ENCODE results near the gene HBZ.
"Not testable (repeated sequence)": the region's sequence is repeated elsewhere in the genome, so short reads cannot be mapped to it uniquely, and the experiment has no call there.

The HBZ gene

GRCh38 chr16:153129-153521, 681 bp downstream of the HBZ start:
- not testable (repeated sequence) for H3K4me3 Mint-ChIP-seq; H3K36me3 Mint-ChIP-seq (ENCODE audit: low read depth); H3K9me3 Mint-ChIP-seq; H3K27ac Mint-ChIP-seq
- H3K27me3 Mint-ChIP-seq: peaks cover 42% of the 10 kb centered on the region
- peaks cover 10% of the 10 kb centered on the region for H3K4me1 Mint-ChIP-seq (ENCODE audit: low read depth)

- not testable (repeated sequence) for H3K4me3 Mint-ChIP-seq; H3K36me3 Mint-ChIP-seq (ENCODE audit: low read depth); H3K9me3 Mint-ChIP-seq; H3K27ac Mint-ChIP-seq
- Mint-ChIP-seq H3K27me3 (peaks cover 40% of the 10 kb centered on the region), H3K4me1 (ENCODE audit: low read depth) (peaks cover 10% of the 10 kb centered on the region)
These were observed 1.2 kb downstream of the HBZ start for GRCh38 chr16:153550-154216.

- H3K36me3 Mint-ChIP-seq (ENCODE audit: low read depth): no peaks in the 10 kb centered on the region
- peak overlapping the region; percentile 78 for H3K4me3 Mint-ChIP-seq
- H3K27ac Mint-ChIP-seq: no peak overlapping the region
- H3K4me1 Mint-ChIP-seq (ENCODE audit: low read depth): peaks cover 10% of the 10 kb centered on the region
- peaks cover 37% of the 10 kb centered on the region for H3K27me3 Mint-ChIP-seq
- no peaks in the 10 kb centered on the region for H3K9me3 Mint-ChIP-seq
These were observed 2.0 kb downstream of the HBZ start for GRCh38 chr16:154217-155030.

GRCh38 chr16:155031-155398, 2.6 kb downstream of the HBZ start:
- Mint-ChIP-seq H3K36me3 (ENCODE audit: low read depth) (no peaks in the 10 kb centered on the region), H3K4me3 (peak overlapping the region; percentile 78), H3K27ac (no peak overlapping the region), H3K27me3 (peaks cover 34% of the 10 kb centered on the region), H3K9me3 (no peaks in the 10 kb centered on the region), H3K4me1 (ENCODE audit: low read depth) (peaks cover 10% of the 10 kb centered on the region)

- H3K4me3 Mint-ChIP-seq: no peak overlapping the region
- H3K27me3 Mint-ChIP-seq: peaks cover 38% of the 10 kb centered on the region
- peaks cover 8% of the 10 kb centered on the region for H3K4me1 Mint-ChIP-seq (ENCODE audit: low read depth)
- no peak overlapping the region for H3K27ac Mint-ChIP-seq
- H3K9me3 Mint-ChIP-seq: no peaks in the 10 kb centered on the region
- H3K36me3 Mint-ChIP-seq (ENCODE audit: low read depth): no peaks in the 10 kb centered on the region
These were observed 6.8 kb downstream of the HBZ start for GRCh38 chr16:159136-159849.

- peaks cover 32% of the 10 kb centered on the region for H3K27me3 Mint-ChIP-seq
- H3K9me3 Mint-ChIP-seq; H3K27ac Mint-ChIP-seq; H3K36me3 Mint-ChIP-seq (ENCODE audit: low read depth); H3K4me1 Mint-ChIP-seq (ENCODE audit: low read depth); H3K4me3 Mint-ChIP-seq: not testable (repeated sequence)
These were observed 7.8 kb downstream of the HBZ start for GRCh38 chr16:160242-160641.

GRCh38 chr16:160691-161190, 8.3 kb downstream of the HBZ start:
- no peaks in the 10 kb centered on the region for H3K9me3 Mint-ChIP-seq
- no peaks in the 10 kb centered on the region for H3K36me3 Mint-ChIP-seq (ENCODE audit: low read depth)
- H3K4me3 Mint-ChIP-seq: no peak overlapping the region
- peaks cover 5% of the 10 kb centered on the region for H3K4me1 Mint-ChIP-seq (ENCODE audit: low read depth)
- H3K27me3 Mint-ChIP-seq: peaks cover 34% of the 10 kb centered on the region
- no peak overlapping the region for H3K27ac Mint-ChIP-seq

- Mint-ChIP-seq H3K36me3 (ENCODE audit: low read depth) (no peaks in the 10 kb centered on the region), H3K27ac (no peak overlapping the region), H3K4me1 (ENCODE audit: low read depth) (peaks cover 16% of the 10 kb centered on the region), H3K9me3 (no peaks in the 10 kb centered on the region), H3K4me3 (no peak overlapping the region), H3K27me3 (peaks cover 43% of the 10 kb centered on the region)
These were observed 10.0 kb downstream of the HBZ start for GRCh38 chr16:162271-162991.

- Mint-ChIP-seq H3K27me3 (peaks cover 43% of the 10 kb centered on the region), H3K4me1 (ENCODE audit: low read depth) (peaks cover 16% of the 10 kb centered on the region)
- not testable (repeated sequence) for H3K9me3 Mint-ChIP-seq; H3K27ac Mint-ChIP-seq; H3K36me3 Mint-ChIP-seq (ENCODE audit: low read depth); H3K4me3 Mint-ChIP-seq
These were observed 10.7 kb downstream of the HBZ start for GRCh38 chr16:163139-163538.

- H3K27me3 Mint-ChIP-seq: peaks cover 45% of the 10 kb centered on the region
- not testable (repeated sequence) for H3K36me3 Mint-ChIP-seq (ENCODE audit: low read depth); H3K9me3 Mint-ChIP-seq; H3K27ac Mint-ChIP-seq; H3K4me3 Mint-ChIP-seq
- peaks cover 16% of the 10 kb centered on the region for H3K4me1 Mint-ChIP-seq (ENCODE audit: low read depth)
These were observed 11.3 kb downstream of the HBZ start for GRCh38 chr16:163696-164095.

- H3K9me3 Mint-ChIP-seq; H3K27ac Mint-ChIP-seq; H3K36me3 Mint-ChIP-seq (ENCODE audit: low read depth); H3K4me3 Mint-ChIP-seq: not testable (repeated sequence)
- peaks cover 16% of the 10 kb centered on the region for H3K4me1 Mint-ChIP-seq (ENCODE audit: low read depth)
- peaks cover 44% of the 10 kb centered on the region for H3K27me3 Mint-ChIP-seq
These were observed 11.8 kb downstream of the HBZ start for GRCh38 chr16:164134-164823.

- Mint-ChIP-seq H3K36me3 (ENCODE audit: low read depth) (no peaks in the 10 kb centered on the region), H3K27me3 (peaks cover 45% of the 10 kb centered on the region), H3K9me3 (no peaks in the 10 kb centered on the region), H3K4me3 (no peak overlapping the region), H3K27ac (no peak overlapping the region), H3K4me1 (ENCODE audit: low read depth) (peaks cover 16% of the 10 kb centered on the region)
These were observed 12.5 kb downstream of the HBZ start for GRCh38 chr16:164827-165538.

GRCh38 chr16:165539-166374, 13.3 kb downstream of the HBZ start, which contains the start of gene HBM:
Gene HBM, plus strand, starts transcription at chr16:165978. Its CDS starts 20 bp downstream, at chr16:165998.
- Mint-ChIP-seq H3K4me1 (ENCODE audit: low read depth) (peaks cover 16% of the 10 kb centered on the region), H3K36me3 (ENCODE audit: low read depth) (no peaks in the 10 kb centered on the region), H3K4me3 (peak within 1 kb of the TSS; percentile 30), H3K9me3 (no peaks in the 10 kb centered on the region), H3K27me3 (peaks cover 51% of the 10 kb centered on the region), H3K27ac (no peak within 1 kb of the TSS)
